ENCODE measurements around the gene CEP104. TPM values are rescaled to one million over a fixed set of nuclear protein-coding genes. Genes with fewer than 3 reads are reported as not detected.
A peak's percentile ranks its signal among the peaks of the same experiment; 100 is the strongest.

Gene CEP104
- total RNA-seq, 1 experiment from 2014 or later, result 74.1 TPM

GRCh38 chr1:3786468-3787348 lies 70.3 kb downstream of the CEP104 start:
- CTCF ChIA-PET, result interaction anchor here (0.5 to 0.6 kb wide), 5 partner anchors 11 to 1687 kb away, joined by 3 read pairs; no protein-coding TSS in a partner anchor

GRCh38 chr1:3785456-3786157 lies 71.4 kb downstream of the CEP104 start:
- no peaks in the 10 kb centered on the region for H3K9me3 Mint-ChIP-seq (ENCODE audit: unreplicated experiment)
- peaks cover 4% of the 10 kb centered on the region for H3K4me1 Mint-ChIP-seq (ENCODE audit: insufficient read depth, unreplicated experiment)
- peaks cover 79% of the 10 kb centered on the region for H3K36me3 Mint-ChIP-seq (ENCODE audit: insufficient read depth, unreplicated experiment)
- no peaks in the 10 kb centered on the region for H3K27me3 Mint-ChIP-seq (ENCODE audit: insufficient read depth, unreplicated experiment)
- CTCF ChIA-PET, result interaction anchor here (0.6 kb wide), 1 partner anchor 1686 kb away, joined by 3 read pairs; no protein-coding TSS in a partner anchor
- no TSS peak for BruUV-seq (replicated peaks)
- DNase-seq (ENCODE audit: unreplicated experiment), result no peak
- no peak overlapping the region for H3K27ac Mint-ChIP-seq (ENCODE audit: low read depth, unreplicated experiment)
- H3K4me3 Mint-ChIP-seq (ENCODE audit: unreplicated experiment), result no peak overlapping the region
- peak; percentile 20 for TF ChIP-seq CTCF (IDR thresholded peaks at IDR 0.05; ENCODE audit: unreplicated experiment)
- intact Hi-C loops (cut with micrococcal nuclease), result no loop called here
- POLR2A ChIA-PET, result interaction anchor here (3.7 kb wide), 1 partner anchor 10 kb away, joined by 20 read pairs; the partner anchor contains the start of gene LRRC47

More at GRCh38 chr1:3786468-3787348, 70.3 kb downstream of the CEP104 start:
- no peak overlapping the region for H3K27ac Mint-ChIP-seq (ENCODE audit: low read depth, unreplicated experiment)
- intact Hi-C loops (cut with micrococcal nuclease), result no loop called here
- H3K36me3 Mint-ChIP-seq (ENCODE audit: insufficient read depth, unreplicated experiment), result peaks cover 68% of the 10 kb centered on the region
- BruUV-seq (replicated peaks), result no TSS peak
- no peak overlapping the region for H3K4me3 Mint-ChIP-seq (ENCODE audit: unreplicated experiment)
- peaks cover 4% of the 10 kb centered on the region for H3K4me1 Mint-ChIP-seq (ENCODE audit: insufficient read depth, unreplicated experiment)
- no peak for DNase-seq (ENCODE audit: unreplicated experiment)
- no peaks in the 10 kb centered on the region for H3K27me3 Mint-ChIP-seq (ENCODE audit: insufficient read depth, unreplicated experiment)
- no peaks in the 10 kb centered on the region for H3K9me3 Mint-ChIP-seq (ENCODE audit: unreplicated experiment)
- POLR2A ChIA-PET, result interaction anchor here (3.7 kb wide), 1 partner anchor 8 kb away, joined by 20 read pairs; the partner anchor contains the start of gene LRRC47
- TF ChIP-seq CTCF (IDR thresholded peaks at IDR 0.05; ENCODE audit: unreplicated experiment), result no peak

- BruUV-seq (replicated peaks), result no TSS peak
- TF ChIP-seq CTCF (IDR thresholded peaks at IDR 0.05; ENCODE audit: unreplicated experiment), result no peak
- CTCF ChIA-PET, result no interaction called here
- Mint-ChIP-seq H3K36me3 (ENCODE audit: insufficient read depth, unreplicated experiment) (peaks cover 85% of the 10 kb centered on the region), H3K4me1 (ENCODE audit: insufficient read depth, unreplicated experiment) (peaks cover 4% of the 10 kb centered on the region), H3K27me3 (ENCODE audit: insufficient read depth, unreplicated experiment) (no peaks in the 10 kb centered on the region), H3K9me3 (ENCODE audit: unreplicated experiment) (no peaks in the 10 kb centered on the region), H3K4me3 (ENCODE audit: unreplicated experiment) (no peak overlapping the region), H3K27ac (ENCODE audit: low read depth, unreplicated experiment) (no peak overlapping the region)
- intact Hi-C loops (cut with micrococcal nuclease), result no loop called here
- DNase-seq (ENCODE audit: unreplicated experiment), result no peak
- POLR2A ChIA-PET, result interaction anchor here (0.6 to 3.7 kb wide), 2 partner anchors 10 to 286 kb away, joined by 3 to 20 read pairs; partner anchors contain the start of gene LRRC47
Observed at GRCh38 chr1:3785045-3785444, 72.0 kb downstream of the CEP104 start.

Data from MCF 10A (cell line).